GM21717 (cell line): Measurements from ENCODE around the gene PLB1.

ENCODE experiments used
- ATAC-seq: cut with Tn5 transposase; IDR thresholded peaks from one replicate; pipeline ENCODE4 v1.9.1; 2021; ENCODE audit warnings: mild to moderate bottlenecking, moderate library complexity; ENCODE audit not compliant: unreplicated experiment

PLB1 gene

GRCh38 chr2:28495551-28496250, at the start of gene PLB1:
PLB1 (plus strand) TSS chr2:28496060; CDS start chr2:28496115, 55 bp downstream.
- no peak for ATAC-seq

GRCh38 chr2:28446531-28446930, 49.3 kb upstream of the PLB1 start:
- no peak for ATAC-seq

- no peak for ATAC-seq
These were observed 48.8 kb upstream of the PLB1 start for GRCh38 chr2:28447086-28447485.

- ATAC-seq: no peak
These were observed 47.7 kb upstream of the PLB1 start for GRCh38 chr2:28447943-28448792.

GRCh38 chr2:28448793-28449100, 47.1 kb upstream of the PLB1 start:
- no peak for ATAC-seq

GRCh38 chr2:28449126-28449487, 46.8 kb upstream of the PLB1 start:
- no peak for ATAC-seq

- ATAC-seq: peak; percentile 58
These were observed 46.1 kb upstream of the PLB1 start for GRCh38 chr2:28449488-28450395.

GRCh38 chr2:28450901-28451565, 44.8 kb upstream of the PLB1 start:
- no peak for ATAC-seq

- no peak for ATAC-seq
These were observed 43.9 kb upstream of the PLB1 start for GRCh38 chr2:28451793-28452533.

GRCh38 chr2:28452534-28453081, 43.3 kb upstream of the PLB1 start:
- peak; percentile 56 for ATAC-seq

GRCh38 chr2:28453396-28453795, 42.5 kb upstream of the PLB1 start:
- ATAC-seq: no peak

GRCh38 chr2:28454016-28454930, 41.6 kb upstream of the PLB1 start:
- ATAC-seq: no peak

- no peak for ATAC-seq
These were observed 38.6 kb upstream of the PLB1 start for GRCh38 chr2:28457237-28457636.

GRCh38 chr2:28461056-28461455, 34.8 kb upstream of the PLB1 start:
- no peak for ATAC-seq

- no peak for ATAC-seq
These were observed 33.7 kb upstream of the PLB1 start for GRCh38 chr2:28462122-28462521.

- no peak for ATAC-seq
These were observed 32.5 kb upstream of the PLB1 start for GRCh38 chr2:28463211-28463816.

GRCh38 chr2:28463893-28464292, 32.0 kb upstream of the PLB1 start:
- no peak for ATAC-seq

- ATAC-seq: no peak
These were observed 30.5 kb upstream of the PLB1 start for GRCh38 chr2:28465148-28465885.
